Fibroblast of gingiva (primary cell): ENCODE results near the gene SERF1B.
"Not testable (repeated sequence)": the region's sequence is repeated elsewhere in the genome, so short reads cannot be mapped to it uniquely, and the experiment has no call there.

Source experiments
- DNase-seq: peaks from one replicate; pipeline ENCODE4 v3.0.0-alpha.2; 2011; ENCODE audit warnings: low read depth

The SERF1B gene

DNA sequence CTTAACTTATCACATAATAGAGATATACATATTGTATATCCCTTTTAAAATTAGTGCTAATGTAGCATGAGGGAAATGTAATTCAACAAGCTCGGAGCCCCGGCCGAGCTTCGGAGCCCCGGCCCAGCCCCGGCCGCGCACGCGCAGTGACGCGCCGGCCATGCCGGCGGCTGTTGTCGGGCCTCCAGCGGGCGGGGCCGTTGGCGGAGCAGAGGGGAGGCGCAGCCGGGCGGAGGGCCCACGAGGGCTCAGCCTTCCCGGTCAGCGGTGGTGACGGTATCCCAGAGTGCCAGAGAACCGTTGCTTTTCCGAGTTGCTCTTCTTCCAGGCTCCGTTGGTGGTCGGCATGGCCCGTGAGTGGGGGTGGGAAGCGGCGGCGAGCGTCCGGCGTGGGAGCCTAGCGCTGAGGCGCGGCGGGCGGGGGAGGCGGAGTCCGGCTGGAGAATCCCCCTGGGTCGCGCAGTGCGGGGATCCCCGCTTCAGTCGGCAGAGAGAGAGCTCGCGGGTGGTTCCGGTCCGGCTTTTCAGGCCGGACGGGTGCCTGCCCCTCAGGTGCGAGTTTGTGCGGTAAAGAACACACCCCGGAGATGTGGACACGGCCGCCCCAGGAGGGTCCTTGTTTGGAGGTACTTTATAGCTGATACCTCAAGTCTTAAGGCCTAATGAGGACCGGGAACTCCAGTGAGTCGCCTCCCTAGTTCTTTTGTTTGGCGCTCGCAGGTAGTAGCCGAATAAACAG lies at the start of gene SERF1B:
SERF1B (plus strand) TSS at position 146 of the 739 bp plus-strand sequence; CDS start at position 347, 201 bp downstream.
- DNase-seq, result not testable (repeated sequence)

DNA sequence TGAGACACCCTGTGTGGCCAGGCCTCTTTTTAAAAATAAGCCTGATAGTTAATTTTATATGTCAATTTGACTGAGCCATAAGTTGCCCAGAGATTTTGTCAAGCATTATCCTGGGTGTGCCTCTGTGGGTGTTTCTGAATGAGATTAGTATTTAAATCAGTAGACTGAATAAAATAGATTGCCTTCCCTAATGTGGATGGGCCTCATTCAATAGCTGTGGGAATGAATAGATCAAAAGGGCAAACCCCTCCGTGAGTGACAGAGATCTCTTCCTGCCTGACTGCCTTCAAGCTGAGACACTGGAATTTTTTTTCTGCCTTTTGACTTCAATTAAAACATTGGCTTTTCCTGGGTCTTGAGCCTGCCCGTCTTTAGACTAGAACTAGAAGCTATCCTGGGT lies 33.3 kb upstream of the SERF1B start:
- DNase-seq, result not testable (repeated sequence)

DNA sequence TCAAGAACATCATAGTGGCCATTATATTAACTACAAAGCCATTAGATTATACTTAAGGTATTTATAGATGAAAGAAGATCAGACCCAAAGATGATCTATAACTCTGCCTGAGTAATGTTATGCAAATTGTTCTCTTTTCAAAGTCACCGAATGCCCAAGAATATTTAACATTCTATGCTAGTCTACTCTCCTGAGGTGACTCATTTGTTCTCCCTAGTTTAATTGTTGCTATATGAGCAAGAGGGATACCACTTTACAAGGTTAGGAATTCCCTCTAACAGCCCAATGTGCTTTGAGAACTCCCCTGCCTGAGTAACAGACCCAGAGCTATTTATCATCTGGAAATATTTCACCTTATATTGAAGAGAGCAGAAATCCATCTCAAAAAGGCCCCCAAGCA lies 29.5 kb upstream of the SERF1B start:
- DNase-seq, result not testable (repeated sequence)

DNA sequence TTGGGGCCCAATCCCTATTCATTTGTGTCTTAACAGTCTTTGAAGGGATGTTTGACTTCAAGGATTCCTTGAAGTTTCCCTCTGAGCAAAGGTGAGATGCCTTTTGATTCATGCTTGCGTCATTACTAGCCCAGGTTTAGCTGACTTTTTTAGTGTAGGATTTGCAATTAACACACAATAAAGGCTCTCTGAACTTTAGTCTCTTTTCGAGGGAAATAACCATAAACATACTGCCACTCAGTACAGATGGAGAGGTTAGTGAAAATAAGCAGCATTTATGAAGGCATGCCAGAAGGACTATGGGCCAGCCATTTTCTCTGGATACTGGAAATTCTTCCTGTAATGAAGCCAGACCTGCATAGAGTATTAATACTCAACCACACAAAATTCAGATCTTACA lies 4.4 kb upstream of the SERF1B start:
- DNase-seq, result not testable (repeated sequence)

DNA sequence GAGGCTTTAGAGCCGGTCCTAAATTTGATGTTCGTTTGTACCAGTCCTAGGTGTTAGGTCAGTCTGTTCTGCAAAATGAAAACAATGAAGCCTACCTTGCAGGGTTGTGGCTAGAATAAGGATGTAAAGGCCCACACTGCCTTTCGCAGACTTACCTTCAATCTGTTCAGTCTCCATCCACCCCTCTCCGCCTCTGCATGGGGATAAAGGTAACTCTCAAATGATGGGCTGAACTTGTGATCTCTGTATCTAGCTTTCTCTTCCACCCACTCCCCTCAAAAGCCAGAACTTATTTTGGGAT lies 744 bp downstream of the SERF1B start:
- DNase-seq, result not testable (repeated sequence)

DNA sequence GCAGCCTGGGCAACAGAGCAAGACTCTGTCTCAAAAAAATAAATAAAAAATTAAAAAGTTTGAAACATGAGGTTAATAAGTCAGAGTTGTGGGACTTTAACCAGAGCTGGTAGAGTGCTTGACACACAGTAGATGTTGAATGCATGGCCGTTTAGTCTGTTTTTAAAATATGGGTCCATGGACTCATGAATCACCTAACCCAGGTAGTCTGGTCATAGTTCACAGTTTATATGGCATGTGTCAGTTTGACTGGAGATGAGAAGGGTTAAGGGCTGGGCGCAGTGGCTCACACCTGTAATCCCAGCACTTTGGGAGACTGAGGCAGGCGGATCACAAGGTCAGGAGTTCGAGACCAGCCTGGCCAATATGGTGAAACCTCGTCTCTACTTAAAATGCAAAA lies 6.2 kb downstream of the SERF1B start:
- not testable (repeated sequence) for DNase-seq

DNA sequence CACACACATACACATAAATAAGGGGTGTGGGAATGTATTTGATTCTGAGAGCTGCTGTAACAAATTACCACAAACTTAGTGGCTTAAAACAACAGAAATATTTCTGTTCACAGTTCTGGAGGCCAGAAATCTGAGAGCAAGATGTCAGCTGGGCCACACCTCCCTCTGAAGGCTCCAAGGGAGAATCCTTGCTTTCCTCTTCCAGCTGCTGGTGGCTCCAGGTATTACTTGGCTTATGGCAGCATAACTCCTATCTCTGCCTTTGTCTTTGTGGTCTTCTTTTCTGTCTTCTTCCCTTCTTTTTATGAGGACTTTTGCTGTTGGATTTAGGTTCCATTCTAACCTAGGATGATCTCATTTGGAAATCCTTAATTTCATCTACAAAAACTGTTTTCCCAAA lies 16.4 kb downstream of the SERF1B start:
- DNase-seq, result not testable (repeated sequence)

DNA sequence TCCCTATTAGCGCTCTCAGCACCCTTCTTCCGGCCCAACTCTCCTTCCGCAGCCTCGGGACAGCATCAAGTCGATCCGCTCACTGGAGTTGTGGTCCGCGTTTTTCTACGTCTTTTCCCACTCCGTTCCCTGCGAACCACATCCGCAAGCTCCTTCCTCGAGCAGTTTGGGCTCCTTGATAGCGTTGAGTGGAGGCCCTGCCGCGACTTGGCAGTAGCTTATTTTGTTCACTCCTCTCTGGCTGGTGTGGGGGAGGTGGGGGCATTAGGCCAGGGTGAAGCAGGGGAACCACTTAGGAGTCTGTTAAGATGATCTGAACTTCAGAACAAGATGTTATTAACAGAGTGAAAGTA lies 24.7 kb downstream of the SERF1B start:
- not testable (repeated sequence) for DNase-seq

DNA sequence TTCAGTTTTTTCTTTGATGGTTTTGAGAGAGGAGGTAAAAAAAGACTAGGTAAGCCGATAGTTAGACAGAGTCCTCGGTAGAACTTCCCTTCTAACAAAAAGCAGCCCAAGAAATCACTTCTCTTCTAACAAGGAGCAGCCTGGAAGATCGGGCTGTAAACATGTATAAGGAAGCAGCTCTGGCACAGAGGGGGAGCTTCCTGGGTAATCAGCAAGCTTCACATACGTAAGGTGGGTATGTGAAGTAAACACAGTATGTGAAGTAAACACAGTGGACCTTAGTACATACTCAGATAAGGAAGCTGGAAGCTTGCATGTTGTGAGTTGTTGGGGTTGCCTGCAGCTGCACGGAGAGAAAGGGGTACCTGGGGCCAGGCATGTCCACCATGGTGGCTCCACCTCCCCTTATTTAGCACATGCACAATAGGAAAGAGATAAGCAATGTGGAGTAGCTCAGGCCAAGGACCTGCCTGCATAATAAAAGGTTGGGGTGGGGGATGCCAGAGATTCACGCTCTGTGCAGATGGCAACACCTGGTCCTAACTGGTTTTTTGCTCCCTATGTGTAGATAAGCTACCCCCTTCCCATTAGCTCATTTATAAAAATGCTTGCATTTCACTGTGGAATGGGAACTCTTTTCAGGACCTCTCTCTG lies 31.4 kb downstream of the SERF1B start:
- DNase-seq, result not testable (repeated sequence)

DNA sequence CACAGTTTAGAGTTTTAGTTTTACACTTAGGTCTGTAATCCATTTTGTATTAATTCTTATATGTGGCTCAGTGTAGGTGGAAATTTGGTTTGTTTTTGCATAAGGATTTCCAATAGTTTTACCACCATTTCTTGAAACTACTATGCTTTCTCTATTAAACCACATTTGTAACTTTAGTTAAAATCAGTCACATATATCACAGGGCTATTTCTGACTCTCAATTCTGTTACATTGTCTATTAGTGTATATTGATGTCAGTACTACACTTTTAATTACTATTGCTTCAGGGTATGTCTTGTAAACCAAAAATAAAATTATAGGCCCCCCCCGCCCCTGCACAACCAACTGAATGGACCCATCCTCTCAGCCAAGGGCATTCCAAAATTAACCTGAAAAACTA lies 32.1 kb downstream of the SERF1B start:
- DNase-seq, result not testable (repeated sequence)

DNA sequence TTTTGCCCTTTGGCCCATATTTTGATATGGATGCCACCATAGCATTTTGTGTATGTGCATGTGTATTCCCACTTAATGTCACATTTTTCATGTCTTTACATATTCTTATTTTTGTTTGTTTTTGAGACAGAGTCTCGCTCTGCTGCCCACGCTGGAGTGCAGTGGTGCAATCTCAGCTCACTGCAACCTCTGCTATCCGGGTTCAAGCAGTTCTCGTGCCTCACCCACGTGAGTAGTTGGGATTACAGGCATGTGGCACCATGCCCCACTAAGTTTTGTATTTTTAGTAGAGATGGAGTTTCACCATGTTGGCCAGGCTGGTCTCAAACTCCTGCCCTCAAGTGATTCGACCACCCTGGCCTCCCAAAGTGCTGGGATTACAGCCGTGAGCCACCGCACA lies 52.6 kb downstream of the SERF1B start:
- not testable (repeated sequence) for DNase-seq

DNA sequence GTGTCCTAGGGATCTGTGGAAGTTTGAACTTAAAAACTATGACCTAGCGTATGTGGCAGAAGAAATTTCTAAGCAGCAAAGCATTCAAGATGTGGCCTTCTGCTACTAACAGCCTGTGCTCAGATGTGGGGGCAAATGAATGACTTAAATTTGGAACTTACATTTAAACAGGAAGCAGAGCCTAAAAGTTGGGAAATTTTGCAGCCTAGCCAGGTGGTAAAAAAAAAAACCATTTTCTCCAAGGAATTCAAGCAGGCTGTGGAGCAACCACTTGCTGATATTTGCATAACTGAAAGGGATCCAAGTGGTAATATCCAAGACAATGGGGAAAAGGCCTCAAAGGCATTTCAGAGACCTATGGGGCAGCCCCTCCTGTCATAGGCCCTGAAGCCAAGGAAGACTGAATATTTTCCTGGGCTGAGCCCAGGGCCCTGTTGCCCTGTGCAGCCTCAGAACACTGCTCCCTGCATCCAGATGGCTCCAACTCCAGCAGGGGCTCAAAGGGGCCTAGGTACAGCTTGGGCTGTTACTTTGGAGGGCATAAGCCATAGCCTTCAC lies 63.9 kb downstream of the SERF1B start:
- not testable (repeated sequence) for DNase-seq

DNA sequence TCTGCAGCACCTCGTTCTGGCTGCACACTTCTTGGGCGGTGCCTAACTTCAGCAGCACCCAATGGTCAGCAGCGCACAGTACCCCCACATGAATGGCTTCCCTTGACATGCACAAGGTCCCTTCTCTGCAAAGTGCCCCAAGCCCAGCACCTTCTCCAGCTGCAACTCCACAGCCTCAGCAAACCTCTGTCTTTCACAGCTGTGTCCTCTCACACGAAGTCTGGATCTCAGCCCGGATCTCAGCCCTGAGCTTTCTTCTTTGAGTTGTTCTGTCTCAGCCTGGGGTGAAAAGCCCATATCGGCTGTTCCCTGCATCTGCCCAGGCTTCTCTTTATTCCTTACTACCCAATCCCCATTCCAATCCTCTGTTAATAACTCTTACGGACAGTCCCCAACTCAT lies 66.7 kb downstream of the SERF1B start:
- DNase-seq, result not testable (repeated sequence)
